ENCODE data around the gene STXBP5. TPM values are rescaled to one million over a fixed set of nuclear protein-coding genes. Genes with fewer than 3 reads are reported as not detected.

The STXBP5 gene
- total RNA-seq, 2 donors from 2014 or later = 22.2 to 27.3 TPM

- Histone ChIP-seq H3K4me3 (no peak overlapping the region), H3K9me3 (no peaks in the 10 kb centered on the region), H3K27ac (no peak overlapping the region), H3K27me3 (replicated peaks; ENCODE audit: insufficient read depth) (no peaks in the 10 kb centered on the region), H3K36me3 (peaks cover 9% of the 10 kb centered on the region), H3K4me1 (ENCODE audit: control insufficient read depth in 1 of 2, low read depth in 2 of 2) (no peaks in the 10 kb centered on the region)
- TF ChIP-seq CTCF (IDR thresholded peaks at IDR 0.05) = no peak
- no peak for ATAC-seq (ENCODE audit: insufficient number of reproducible peaks, low FRiP score, low read depth)
- no peak for DNase-seq (ENCODE audit: low spot score)
These were observed 63.4 kb downstream of the STXBP5 start for GRCh38 chr6:147267658-147268057.

DNA sequence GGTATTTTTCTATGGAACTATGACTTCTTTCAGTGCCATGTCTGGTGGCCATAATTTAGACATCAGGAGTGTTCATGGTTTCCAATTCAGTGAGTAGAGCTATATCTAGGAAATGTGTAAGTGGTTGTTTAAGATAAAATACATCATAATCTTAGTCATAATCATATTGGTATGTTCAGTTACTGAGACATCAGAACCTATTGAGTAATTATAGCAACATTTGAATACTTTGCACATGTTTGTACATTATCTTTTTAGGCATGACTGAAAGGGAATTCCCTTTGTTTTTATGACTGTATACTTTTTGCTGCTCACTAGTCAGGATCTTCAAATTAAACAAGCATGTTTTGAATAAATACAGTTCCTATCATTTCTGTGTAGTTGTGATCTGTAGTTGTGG is 64.0 kb downstream of the STXBP5 start:
- Histone ChIP-seq H3K4me3 (no peak overlapping the region), H3K36me3 (peaks cover 9% of the 10 kb centered on the region), H3K27ac (no peak overlapping the region), H3K27me3 (replicated peaks; ENCODE audit: insufficient read depth) (no peaks in the 10 kb centered on the region), H3K4me1 (ENCODE audit: control insufficient read depth in 1 of 2, low read depth in 2 of 2) (no peaks in the 10 kb centered on the region), H3K9me3 (no peaks in the 10 kb centered on the region)
- no peak for TF ChIP-seq CTCF (IDR thresholded peaks at IDR 0.05)
- no peak for ATAC-seq (ENCODE audit: insufficient number of reproducible peaks, low FRiP score, low read depth)
- DNase-seq (ENCODE audit: low spot score) = no peak

DNA sequence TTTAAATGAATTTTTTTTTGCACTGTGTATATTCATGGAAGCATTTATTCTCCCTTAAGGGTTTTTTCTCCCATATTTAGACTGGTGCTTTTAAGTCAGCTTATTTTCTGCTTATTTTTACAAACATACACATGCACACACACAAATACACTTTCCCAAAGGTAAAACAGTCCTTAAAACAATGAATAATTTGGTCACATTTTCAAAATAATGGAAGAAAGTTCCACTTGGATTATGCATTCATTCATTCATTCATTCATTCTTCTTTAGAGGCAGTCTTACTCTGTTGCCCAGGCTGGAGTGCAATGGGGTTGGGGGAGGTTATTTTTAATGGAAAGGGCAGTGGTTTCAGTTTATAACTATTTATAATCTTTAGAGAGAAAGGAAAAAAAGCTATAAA is 69.8 kb downstream of the STXBP5 start:
- no peak overlapping the region for H3K27ac ChIP-seq
- no peak for DNase-seq (ENCODE audit: low spot score)
- TF ChIP-seq CTCF (IDR thresholded peaks at IDR 0.05) = no peak
- no peaks in the 10 kb centered on the region for H3K27me3 ChIP-seq (replicated peaks; ENCODE audit: insufficient read depth)
- H3K4me1 ChIP-seq (ENCODE audit: control insufficient read depth in 1 of 2, low read depth in 2 of 2) = no peaks in the 10 kb centered on the region
- H3K4me3 ChIP-seq = no peak overlapping the region
- no peak for ATAC-seq (ENCODE audit: insufficient number of reproducible peaks, low FRiP score, low read depth)
- H3K36me3 ChIP-seq = no peaks in the 10 kb centered on the region
- H3K9me3 ChIP-seq = no peaks in the 10 kb centered on the region

- H3K9me3 ChIP-seq = no peaks in the 10 kb centered on the region
- no peaks in the 10 kb centered on the region for H3K27me3 ChIP-seq (replicated peaks; ENCODE audit: insufficient read depth)
- no peak for TF ChIP-seq CTCF (IDR thresholded peaks at IDR 0.05)
- H3K36me3 ChIP-seq = peaks cover 3% of the 10 kb centered on the region
- H3K27ac ChIP-seq = no peak overlapping the region
- no peak for ATAC-seq (ENCODE audit: insufficient number of reproducible peaks, low FRiP score, low read depth)
- H3K4me1 ChIP-seq (ENCODE audit: control insufficient read depth in 1 of 2, low read depth in 2 of 2) = no peaks in the 10 kb centered on the region
- no peak overlapping the region for H3K4me3 ChIP-seq
- no peak for DNase-seq (ENCODE audit: low spot score)
These were observed 70.6 kb downstream of the STXBP5 start for GRCh38 chr6:147274776-147275175.

- Histone ChIP-seq H3K4me1 (ENCODE audit: control insufficient read depth in 1 of 2, low read depth in 2 of 2) (no peaks in the 10 kb centered on the region), H3K9me3 (no peaks in the 10 kb centered on the region), H3K27ac (no peak overlapping the region), H3K4me3 (no peak overlapping the region), H3K36me3 (peaks cover 4% of the 10 kb centered on the region), H3K27me3 (replicated peaks; ENCODE audit: insufficient read depth) (no peaks in the 10 kb centered on the region)
- TF ChIP-seq CTCF (IDR thresholded peaks at IDR 0.05) = no peak
- ATAC-seq (ENCODE audit: insufficient number of reproducible peaks, low FRiP score, low read depth) (no peak), DNase-seq (ENCODE audit: low spot score) (no peak)
These were observed 74.7 kb downstream of the STXBP5 start for GRCh38 chr6:147278891-147279290.
